ENCODE results near the gene DCAF6.

Gene DCAF6

GRCh38 chr1:168102487-168102886 is 166.0 kb downstream of the DCAF6 start:
- Histone ChIP-seq H3K4me1 (ENCODE audit: insufficient read depth, low read length) (no peaks in the 10 kb centered on the region), H3K4me3 (ENCODE audit: low read depth in 1 of 2, low read length in 2 of 2) (no peak overlapping the region), H4K20me1 (ENCODE audit: insufficient read depth, low read length) (0 out of 2 replicates have a peak, but pooled peaks cover 3% of the 10 kb centered on the region), H3K36me3 (ENCODE audit: insufficient read depth, low read length) (peaks cover 18% of the 10 kb centered on the region; the same call in 1 of the 2 replicates), H3K4me2 (ENCODE audit: insufficient read depth, low read length) (no peak overlapping the region), H3K9me3 (ENCODE audit: insufficient read depth, low read length, severe bottlenecking) (no peaks in the 10 kb centered on the region), H3K79me2 (ENCODE audit: insufficient read depth, low read length) (no peaks in the 10 kb centered on the region), H2AFZ (ENCODE audit: low read depth, low read length) (no peak overlapping the region), H3K9ac (ENCODE audit: low read depth, low read length) (no peak overlapping the region), H3K27me3 (ENCODE audit: insufficient read depth, low read length, poor library complexity) (no peaks in the 10 kb centered on the region), H3K27ac (ENCODE audit: low read length) (no peak overlapping the region)
- TF ChIP-seq CTCF (IDR thresholded peaks at IDR 0.05; ENCODE audit: borderline replicate concordance, extremely low read depth, low read length, poor library complexity, severe bottlenecking) (no peak), EZH2 (IDR thresholded peaks at IDR 0.05; ENCODE audit: borderline replicate concordance, low read depth, low read length, severe bottlenecking) (no peak)
- DNase-seq = no peak
- ATAC-seq (ENCODE audit: insufficient read depth, low read depth) = no peak

- Histone ChIP-seq H3K27ac (ENCODE audit: low read length) (no peak overlapping the region), H3K9ac (ENCODE audit: low read depth, low read length) (no peak overlapping the region), H3K27me3 (ENCODE audit: insufficient read depth, low read length, poor library complexity) (no peaks in the 10 kb centered on the region), H2AFZ (ENCODE audit: low read depth, low read length) (no peak overlapping the region), H3K4me1 (ENCODE audit: insufficient read depth, low read length) (no peaks in the 10 kb centered on the region), H3K79me2 (ENCODE audit: insufficient read depth, low read length) (no peaks in the 10 kb centered on the region), H3K4me2 (ENCODE audit: insufficient read depth, low read length) (no peak overlapping the region), H4K20me1 (ENCODE audit: insufficient read depth, low read length) (no peaks in the 10 kb centered on the region), H3K9me3 (ENCODE audit: insufficient read depth, low read length, severe bottlenecking) (no peaks in the 10 kb centered on the region), H3K36me3 (ENCODE audit: insufficient read depth, low read length) (peaks cover 6% of the 10 kb centered on the region; the same call in 1 of the 2 replicates), H3K4me3 (ENCODE audit: low read depth in 1 of 2, low read length in 2 of 2) (no peak overlapping the region)
- DNase-seq (no peak), ATAC-seq (ENCODE audit: insufficient read depth, low read depth) (no peak)
- TF ChIP-seq EZH2 (IDR thresholded peaks at IDR 0.05; ENCODE audit: borderline replicate concordance, low read depth, low read length, severe bottlenecking) (no peak), CTCF (IDR thresholded peaks at IDR 0.05; ENCODE audit: borderline replicate concordance, extremely low read depth, low read length, poor library complexity, severe bottlenecking) (no peak)
Observed at GRCh38 chr1:168104535-168104934, 168.1 kb downstream of the DCAF6 start.

GRCh38 chr1:168105846-168106245 is 169.4 kb downstream of the DCAF6 start:
- ATAC-seq (ENCODE audit: insufficient read depth, low read depth) (no peak), DNase-seq (no peak)
- no peak overlapping the region for H3K4me3 ChIP-seq (ENCODE audit: low read depth in 1 of 2, low read length in 2 of 2)
- H3K9ac ChIP-seq (ENCODE audit: low read depth, low read length) = no peak overlapping the region
- peaks cover 5% of the 10 kb centered on the region; the same call in 1 of the 2 replicates for H3K36me3 ChIP-seq (ENCODE audit: insufficient read depth, low read length)
- H3K9me3 ChIP-seq (ENCODE audit: insufficient read depth, low read length, severe bottlenecking) = no peaks in the 10 kb centered on the region
- H3K27ac ChIP-seq (ENCODE audit: low read length) = no peak overlapping the region
- TF ChIP-seq CTCF (IDR thresholded peaks at IDR 0.05; ENCODE audit: borderline replicate concordance, extremely low read depth, low read length, poor library complexity, severe bottlenecking) = no peak
- no peak for TF ChIP-seq EZH2 (IDR thresholded peaks at IDR 0.05; ENCODE audit: borderline replicate concordance, low read depth, low read length, severe bottlenecking)
- H2AFZ ChIP-seq (ENCODE audit: low read depth, low read length) = no peak overlapping the region
- H4K20me1 ChIP-seq (ENCODE audit: insufficient read depth, low read length) = no peaks in the 10 kb centered on the region
- H3K27me3 ChIP-seq (ENCODE audit: insufficient read depth, low read length, poor library complexity) = no peaks in the 10 kb centered on the region
- no peaks in the 10 kb centered on the region for H3K4me1 ChIP-seq (ENCODE audit: insufficient read depth, low read length)
- no peak overlapping the region for H3K4me2 ChIP-seq (ENCODE audit: insufficient read depth, low read length)
- no peaks in the 10 kb centered on the region for H3K79me2 ChIP-seq (ENCODE audit: insufficient read depth, low read length)

- Histone ChIP-seq H3K4me1 (ENCODE audit: insufficient read depth, low read length) (no peaks in the 10 kb centered on the region), H2AFZ (ENCODE audit: low read depth, low read length) (no peak overlapping the region), H3K27ac (ENCODE audit: low read length) (no peak overlapping the region), H3K9me3 (ENCODE audit: insufficient read depth, low read length, severe bottlenecking) (no peaks in the 10 kb centered on the region), H4K20me1 (ENCODE audit: insufficient read depth, low read length) (no peaks in the 10 kb centered on the region), H3K36me3 (ENCODE audit: insufficient read depth, low read length) (peaks cover 5% of the 10 kb centered on the region; the same call in 1 of the 2 replicates), H3K27me3 (ENCODE audit: insufficient read depth, low read length, poor library complexity) (no peaks in the 10 kb centered on the region), H3K4me2 (ENCODE audit: insufficient read depth, low read length) (no peak overlapping the region), H3K9ac (ENCODE audit: low read depth, low read length) (no peak overlapping the region), H3K79me2 (ENCODE audit: insufficient read depth, low read length) (no peaks in the 10 kb centered on the region), H3K4me3 (ENCODE audit: low read depth in 1 of 2, low read length in 2 of 2) (no peak overlapping the region)
- ATAC-seq (ENCODE audit: insufficient read depth, low read depth) = no peak
- TF ChIP-seq CTCF (IDR thresholded peaks at IDR 0.05; ENCODE audit: borderline replicate concordance, extremely low read depth, low read length, poor library complexity, severe bottlenecking) (no peak), EZH2 (IDR thresholded peaks at IDR 0.05; ENCODE audit: borderline replicate concordance, low read depth, low read length, severe bottlenecking) (no peak)
- no peak for DNase-seq
Observed at GRCh38 chr1:168106274-168106673, 169.8 kb downstream of the DCAF6 start.
